ENCODE results near the gene SLCO4A1. TPM values are rescaled to one million over a fixed set of nuclear protein-coding genes. Genes with fewer than 3 reads are reported as not detected.

The SLCO4A1 gene
- total and polyA plus RNA-seq, 4 experiments from 2014 or later, result 0.49 to 0.99 (median 0.97) TPM; not detected in 1

DNA sequence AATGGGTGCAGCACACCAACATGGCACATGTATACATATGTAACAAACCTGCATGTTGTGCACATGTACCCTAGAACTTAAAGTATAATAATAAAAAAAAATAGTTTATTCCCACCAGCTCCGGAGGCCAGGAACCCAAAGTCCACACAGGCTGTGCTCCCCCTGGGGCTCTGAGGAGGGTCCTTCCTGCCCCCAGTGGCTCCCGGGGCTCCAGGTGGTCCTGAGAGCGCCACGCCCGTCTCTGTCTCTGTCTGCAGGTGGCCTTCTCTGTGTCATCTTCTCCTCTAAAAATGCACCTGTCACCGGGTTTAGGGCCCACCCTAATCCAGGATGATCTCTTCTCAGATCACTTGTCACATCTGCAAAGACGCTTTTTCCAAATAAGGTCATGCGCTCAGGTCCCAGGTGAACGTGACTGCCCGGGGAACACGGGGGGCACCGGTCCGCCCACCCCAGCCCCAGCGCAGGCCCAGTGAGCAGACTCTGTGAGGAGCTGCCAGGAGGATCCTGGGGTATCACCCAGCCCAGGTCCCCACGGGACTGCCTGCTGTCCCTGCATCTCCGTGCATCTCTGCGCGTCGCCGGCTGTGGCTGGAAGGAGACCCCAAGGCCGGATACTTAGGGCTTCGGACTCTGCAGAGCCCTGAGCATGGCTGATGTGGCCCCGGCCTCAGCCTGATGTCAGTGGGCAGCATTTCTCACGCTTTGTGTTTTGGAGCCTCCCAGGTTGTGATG, 11.8 kb downstream of the SLCO4A1 start:
- ChIA-PET POLR2A (ENCODE audit: partially characterized antibody) (no interaction called here), CTCF (ENCODE audit: partially characterized antibody) (interaction anchor here (1.2 kb wide), 1 partner anchor 32 kb away, joined by 3 read pairs; no protein-coding TSS in a partner anchor)
- intact Hi-C loops (cut with micrococcal nuclease), result no loop called here
- H3K36me3 ChIP-seq (ENCODE audit: insufficient read depth, low read length), result no peaks in the 10 kb centered on the region
- no peak overlapping the region for H3K4me3 ChIP-seq (ENCODE audit: low read length in 2 of 2)
- Mint-ChIP-seq H3K36me3 (peaks cover 0 to 6% of the 10 kb centered on the region in 2 donors), H3K27me3 (no peaks in the 10 kb centered on the region), H3K4me3 (peak overlapping the region in 1 of 8 donors; percentile 8), H3K9me3 (peaks cover 0 to 1% (median 0%) of the 10 kb centered on the region in 8 donors), H3K27ac (peak overlapping the region in 5 of 7 donors; percentile 31 to 98 (median 67)), H3K4me1 (peaks cover 15 to 31% (median 25%) of the 10 kb centered on the region in 4 donors)
- H3K27me3 ChIP-seq (ENCODE audit: insufficient read depth, low read length), result no peaks in the 10 kb centered on the region
- no peak overlapping the region for H3K27ac ChIP-seq (ENCODE audit: low read depth, low read length)
- H3K4me1 ChIP-seq (ENCODE audit: insufficient read depth, low read length), result peaks cover 38% of the 10 kb centered on the region
- no peaks in the 10 kb centered on the region for H3K9me3 ChIP-seq (ENCODE audit: control insufficient read depth in 1 of 2, low read length in 2 of 2)
- peak in 1 of 5 donors; percentile 30 for DNase-seq

DNA sequence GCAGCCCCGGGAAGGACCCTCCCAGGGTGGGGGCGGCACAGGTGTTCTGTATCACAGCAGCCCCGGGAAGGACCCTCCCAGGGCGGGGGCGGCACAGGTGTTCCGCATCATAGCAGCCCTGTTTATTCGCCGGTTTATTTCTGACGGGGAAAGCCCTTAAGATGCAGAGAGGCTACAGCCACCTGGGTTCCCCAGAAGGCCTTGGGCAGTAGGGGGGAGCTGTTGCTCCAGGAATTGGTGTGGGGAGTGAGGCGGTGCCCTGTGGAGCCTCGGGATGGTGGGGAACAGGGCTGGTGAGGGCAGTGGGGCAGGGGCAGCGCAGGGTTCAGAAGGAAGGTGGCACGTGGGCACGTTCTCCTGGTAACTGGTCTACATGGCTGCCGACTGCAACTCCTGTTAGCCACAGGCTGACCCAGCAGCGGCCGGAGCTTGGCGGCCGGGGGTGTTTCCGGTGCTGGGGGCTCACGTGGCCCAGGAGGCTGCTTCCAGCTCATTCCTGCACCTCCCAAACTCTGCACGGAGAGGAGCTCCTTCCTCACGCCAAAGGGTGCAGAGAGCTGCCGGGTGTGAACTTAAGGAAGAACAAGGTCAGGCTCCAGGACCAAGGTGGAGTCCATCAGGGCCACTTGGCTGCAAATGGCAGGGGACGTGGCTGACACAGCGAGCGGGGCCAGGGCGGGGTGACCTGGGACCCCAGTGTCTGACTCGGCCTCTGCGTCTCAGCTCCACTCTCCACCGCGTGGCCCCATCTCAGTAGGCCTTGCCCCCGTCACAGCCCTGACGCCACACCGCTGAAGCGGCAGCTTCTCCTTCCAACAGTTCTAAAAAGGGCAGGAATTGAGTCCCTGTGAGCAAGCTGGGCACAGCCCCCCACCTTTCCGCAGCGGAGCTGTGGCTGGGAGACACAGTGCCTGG, 13.2 kb downstream of the SLCO4A1 start:
- H3K4me3 ChIP-seq (ENCODE audit: low read length in 2 of 2), result no peak overlapping the region
- no peak overlapping the region for H3K27ac ChIP-seq (ENCODE audit: low read depth, low read length)
- CTCF ChIA-PET (ENCODE audit: partially characterized antibody), result interaction anchor here (1.0 to 1.6 kb wide), 3 partner anchors 33 to 153 kb away, joined by 3 to 5 read pairs (median 3); no protein-coding TSS in a partner anchor
- H3K4me3 Mint-ChIP-seq, result no peak overlapping the region
- H3K27me3 ChIP-seq (ENCODE audit: insufficient read depth, low read length), result no peaks in the 10 kb centered on the region
- POLR2A ChIA-PET (ENCODE audit: partially characterized antibody), result interaction anchor here (1.0 kb wide), 1 partner anchor 12 kb away, joined by 3 read pairs; no protein-coding TSS in a partner anchor
- H3K4me1 Mint-ChIP-seq, result peaks cover 14 to 22% (median 17%) of the 10 kb centered on the region in 4 donors
- DNase-seq, result peak in 1 of 5 donors; percentile 25
- peaks cover 0 to 6% of the 10 kb centered on the region in 2 donors for H3K36me3 Mint-ChIP-seq
- peaks cover 0 to 1% (median 0%) of the 10 kb centered on the region in 8 donors for H3K9me3 Mint-ChIP-seq
- H3K4me1 ChIP-seq (ENCODE audit: insufficient read depth, low read length), result peaks cover 28% of the 10 kb centered on the region
- no peaks in the 10 kb centered on the region for H3K27me3 Mint-ChIP-seq
- H3K36me3 ChIP-seq (ENCODE audit: insufficient read depth, low read length), result no peaks in the 10 kb centered on the region
- no peak overlapping the region for H3K27ac Mint-ChIP-seq
- intact Hi-C loops (cut with micrococcal nuclease), result no loop called here
- H3K9me3 ChIP-seq (ENCODE audit: control insufficient read depth in 1 of 2, low read length in 2 of 2), result no peaks in the 10 kb centered on the region

DNA sequence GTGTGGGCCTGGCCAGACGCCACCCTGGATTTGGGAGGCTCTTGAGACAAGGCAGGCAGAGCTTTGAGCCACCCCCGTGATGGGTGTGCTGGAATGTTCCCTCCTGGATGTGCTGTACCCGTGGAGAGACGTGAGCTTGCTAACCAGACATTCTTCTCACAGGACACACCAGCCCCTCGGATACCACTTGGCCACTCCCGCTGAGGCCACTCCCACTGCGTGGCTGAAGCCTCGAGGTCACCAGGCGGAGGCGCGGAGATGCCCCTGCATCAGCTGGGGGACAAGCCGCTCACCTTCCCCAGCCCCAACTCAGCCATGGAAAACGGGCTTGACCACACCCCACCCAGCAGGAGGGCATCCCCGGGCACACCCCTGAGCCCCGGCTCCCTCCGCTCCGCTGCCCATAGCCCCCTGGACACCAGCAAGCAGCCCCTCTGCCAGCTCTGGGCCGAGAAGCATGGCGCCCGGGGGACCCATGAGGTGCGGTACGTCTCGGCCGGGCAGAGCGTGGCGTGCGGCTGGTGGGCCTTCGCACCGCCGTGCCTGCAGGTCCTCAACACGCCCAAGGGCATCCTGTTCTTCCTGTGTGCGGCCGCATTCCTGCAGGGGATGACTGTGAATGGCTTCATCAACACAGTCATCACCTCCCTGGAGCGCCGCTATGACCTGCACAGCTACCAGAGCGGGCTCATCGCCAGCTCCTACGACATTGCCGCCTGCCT, 14.1 kb downstream of the SLCO4A1 start:
- H3K36me3 Mint-ChIP-seq, result peaks cover 0 to 2% of the 10 kb centered on the region in 2 donors
- no peaks in the 10 kb centered on the region for H3K27me3 Mint-ChIP-seq
- intact Hi-C loops (cut with micrococcal nuclease), result no loop called here
- peaks cover 0 to 1% (median 0%) of the 10 kb centered on the region in 8 donors for H3K9me3 Mint-ChIP-seq
- Histone ChIP-seq H3K4me1 (ENCODE audit: insufficient read depth, low read length) (peaks cover 20% of the 10 kb centered on the region), H3K27ac (ENCODE audit: low read depth, low read length) (no peak overlapping the region), H3K36me3 (ENCODE audit: insufficient read depth, low read length) (no peaks in the 10 kb centered on the region), H3K9me3 (ENCODE audit: control insufficient read depth in 1 of 2, low read length in 2 of 2) (no peaks in the 10 kb centered on the region), H3K27me3 (ENCODE audit: insufficient read depth, low read length) (no peaks in the 10 kb centered on the region), H3K4me3 (ENCODE audit: low read length in 2 of 2) (no peak overlapping the region)
- no peak overlapping the region for H3K27ac Mint-ChIP-seq
- H3K4me1 Mint-ChIP-seq, result peaks cover 8 to 14% (median 10%) of the 10 kb centered on the region in 4 donors
- ChIA-PET CTCF (ENCODE audit: partially characterized antibody) (interaction anchor here (1.6 kb wide), 1 partner anchor 153 kb away, joined by 5 read pairs; no protein-coding TSS in a partner anchor), POLR2A (ENCODE audit: partially characterized antibody) (interaction anchor here (1.0 kb wide), 1 partner anchor 13 kb away, joined by 3 read pairs; no protein-coding TSS in a partner anchor)
- DNase-seq, result peak in 1 of 5 donors; percentile 35
- H3K4me3 Mint-ChIP-seq, result no peak overlapping the region

DNA sequence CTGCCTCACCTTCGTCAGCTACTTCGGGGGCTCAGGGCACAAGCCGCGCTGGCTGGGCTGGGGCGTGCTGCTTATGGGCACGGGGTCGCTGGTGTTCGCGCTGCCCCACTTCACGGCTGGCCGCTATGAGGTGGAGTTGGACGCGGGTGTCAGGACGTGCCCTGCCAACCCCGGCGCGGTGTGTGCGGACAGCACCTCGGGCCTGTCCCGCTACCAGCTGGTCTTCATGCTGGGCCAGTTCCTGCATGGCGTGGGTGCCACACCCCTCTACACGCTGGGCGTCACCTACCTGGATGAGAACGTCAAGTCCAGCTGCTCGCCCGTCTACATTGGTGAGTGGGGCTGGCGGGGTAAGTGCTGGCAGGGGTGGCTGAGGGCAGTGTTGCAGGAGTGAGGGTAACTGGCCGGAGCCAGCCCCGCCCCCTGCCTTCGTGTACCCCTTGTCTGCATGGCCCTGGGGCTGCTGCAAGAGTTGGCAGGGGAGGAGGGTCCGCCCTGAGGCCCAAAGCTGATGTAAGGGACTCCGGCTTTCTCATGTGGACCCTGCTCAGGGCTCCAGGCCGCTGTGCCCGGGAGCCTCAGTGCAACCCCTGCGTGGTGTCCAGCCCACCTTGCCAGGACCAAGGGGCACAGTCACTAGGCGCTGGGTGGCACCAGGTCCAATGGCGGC, 14.8 kb downstream of the SLCO4A1 start:
- H3K4me1 ChIP-seq (ENCODE audit: insufficient read depth, low read length), result peaks cover 14% of the 10 kb centered on the region
- DNase-seq, result peak in 1 of 5 donors; percentile 28
- Mint-ChIP-seq H3K36me3 (peaks cover 0 to under 1% of the 10 kb centered on the region in 2 donors), H3K9me3 (peaks cover 0 to 3% (median 0%) of the 10 kb centered on the region in 8 donors), H3K4me1 (peaks cover 3 to 7% (median 6%) of the 10 kb centered on the region in 4 donors), H3K4me3 (no peak overlapping the region), H3K27me3 (no peaks in the 10 kb centered on the region), H3K27ac (no peak overlapping the region)
- no peaks in the 10 kb centered on the region for H3K9me3 ChIP-seq (ENCODE audit: control insufficient read depth in 1 of 2, low read length in 2 of 2)
- no peaks in the 10 kb centered on the region for H3K27me3 ChIP-seq (ENCODE audit: insufficient read depth, low read length)
- CTCF ChIA-PET (ENCODE audit: partially characterized antibody), result no interaction called here
- POLR2A ChIA-PET (ENCODE audit: partially characterized antibody), result no interaction called here
- no peak overlapping the region for H3K4me3 ChIP-seq (ENCODE audit: low read length in 2 of 2)
- no peaks in the 10 kb centered on the region for H3K36me3 ChIP-seq (ENCODE audit: insufficient read depth, low read length)
- H3K27ac ChIP-seq (ENCODE audit: low read depth, low read length), result no peak overlapping the region
- intact Hi-C loops (cut with micrococcal nuclease), result no loop called here

DNA sequence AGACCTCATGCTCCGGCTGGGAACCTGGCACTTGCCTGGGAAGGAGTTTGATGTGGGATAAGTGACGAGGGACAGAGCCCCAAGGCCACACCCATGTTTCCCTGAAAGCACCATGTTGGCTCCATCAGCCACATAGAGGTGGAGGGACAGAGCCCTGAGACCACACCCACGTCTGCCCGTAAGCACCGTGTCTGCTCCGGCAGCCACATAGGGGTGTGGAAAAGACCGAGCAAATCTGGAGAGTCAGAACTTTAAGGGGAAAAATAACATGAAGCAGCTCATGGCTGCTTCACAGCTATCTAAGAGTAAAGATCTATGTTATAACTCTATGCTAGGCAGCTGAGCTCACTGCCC, 15.3 kb downstream of the SLCO4A1 start:
- Histone ChIP-seq H3K27ac (ENCODE audit: low read depth, low read length) (no peak overlapping the region), H3K4me3 (ENCODE audit: low read length in 2 of 2) (no peak overlapping the region), H3K4me1 (ENCODE audit: insufficient read depth, low read length) (peaks cover 9% of the 10 kb centered on the region), H3K9me3 (ENCODE audit: control insufficient read depth in 1 of 2, low read length in 2 of 2) (no peaks in the 10 kb centered on the region), H3K27me3 (ENCODE audit: insufficient read depth, low read length) (no peaks in the 10 kb centered on the region), H3K36me3 (ENCODE audit: insufficient read depth, low read length) (no peaks in the 10 kb centered on the region)
- peak in 1 of 5 donors; percentile 12 for DNase-seq
- ChIA-PET POLR2A (ENCODE audit: partially characterized antibody) (no interaction called here), CTCF (ENCODE audit: partially characterized antibody) (no interaction called here)
- Mint-ChIP-seq H3K4me3 (no peak overlapping the region), H3K27ac (no peak overlapping the region), H3K36me3 (no peaks in the 10 kb centered on the region), H3K4me1 (peaks cover 0 to 2% (median 2%) of the 10 kb centered on the region in 4 donors), H3K9me3 (peaks cover 0 to 3% (median 0%) of the 10 kb centered on the region in 8 donors), H3K27me3 (no peaks in the 10 kb centered on the region)
- intact Hi-C loops (cut with micrococcal nuclease), result no loop called here

DNA sequence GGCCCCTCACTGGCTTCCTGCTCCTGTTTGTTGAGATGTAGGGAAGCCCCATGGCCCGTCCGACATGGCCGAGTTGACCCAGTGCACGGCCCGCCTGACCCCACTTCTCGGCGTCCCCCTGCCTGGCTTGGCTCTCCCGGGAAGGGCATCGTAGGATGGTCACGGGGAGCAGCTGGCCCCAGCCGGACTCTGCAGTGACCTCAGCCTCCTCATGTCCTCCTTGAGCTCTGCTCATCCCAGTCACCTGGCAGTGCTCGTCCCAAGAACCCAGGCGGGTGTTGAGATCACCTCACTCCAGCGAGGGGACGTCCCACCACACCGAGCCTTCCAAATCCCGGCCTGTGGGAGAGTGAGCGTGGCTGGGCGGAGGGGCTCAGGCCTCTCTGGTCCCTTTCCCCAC, 15.7 kb downstream of the SLCO4A1 start:
- peaks cover 0 to 2% (median 0%) of the 10 kb centered on the region in 4 donors for H3K4me1 Mint-ChIP-seq
- H3K4me3 Mint-ChIP-seq, result no peak overlapping the region
- H3K27ac Mint-ChIP-seq, result no peak overlapping the region
- no peaks in the 10 kb centered on the region for H3K27me3 Mint-ChIP-seq
- CTCF ChIA-PET (ENCODE audit: partially characterized antibody), result no interaction called here
- H3K36me3 Mint-ChIP-seq, result no peaks in the 10 kb centered on the region
- H3K4me1 ChIP-seq (ENCODE audit: insufficient read depth, low read length), result peaks cover 5% of the 10 kb centered on the region
- no peaks in the 10 kb centered on the region for H3K36me3 ChIP-seq (ENCODE audit: insufficient read depth, low read length)
- H3K4me3 ChIP-seq (ENCODE audit: low read length in 2 of 2), result no peak overlapping the region
- DNase-seq, result peak in 1 of 5 donors; percentile 25
- H3K27me3 ChIP-seq (ENCODE audit: insufficient read depth, low read length), result no peaks in the 10 kb centered on the region
- no peaks in the 10 kb centered on the region for H3K9me3 ChIP-seq (ENCODE audit: control insufficient read depth in 1 of 2, low read length in 2 of 2)
- intact Hi-C loops (cut with micrococcal nuclease), result no loop called here
- peaks cover 0 to 3% (median 0%) of the 10 kb centered on the region in 8 donors for H3K9me3 Mint-ChIP-seq
- POLR2A ChIA-PET (ENCODE audit: partially characterized antibody), result no interaction called here
- H3K27ac ChIP-seq (ENCODE audit: low read depth, low read length), result no peak overlapping the region
